GM21528 (cell line): Measurements from ENCODE around the gene TSSK6.

Experiments used
- ATAC-seq: cut with Tn5 transposase; IDR thresholded peaks from one replicate; pipeline ENCODE4 v1.9.1; 2021; ENCODE audit warnings: mild to moderate bottlenecking, moderate library complexity; ENCODE audit not compliant: unreplicated experiment, low FRiP score

Gene TSSK6

DNA sequence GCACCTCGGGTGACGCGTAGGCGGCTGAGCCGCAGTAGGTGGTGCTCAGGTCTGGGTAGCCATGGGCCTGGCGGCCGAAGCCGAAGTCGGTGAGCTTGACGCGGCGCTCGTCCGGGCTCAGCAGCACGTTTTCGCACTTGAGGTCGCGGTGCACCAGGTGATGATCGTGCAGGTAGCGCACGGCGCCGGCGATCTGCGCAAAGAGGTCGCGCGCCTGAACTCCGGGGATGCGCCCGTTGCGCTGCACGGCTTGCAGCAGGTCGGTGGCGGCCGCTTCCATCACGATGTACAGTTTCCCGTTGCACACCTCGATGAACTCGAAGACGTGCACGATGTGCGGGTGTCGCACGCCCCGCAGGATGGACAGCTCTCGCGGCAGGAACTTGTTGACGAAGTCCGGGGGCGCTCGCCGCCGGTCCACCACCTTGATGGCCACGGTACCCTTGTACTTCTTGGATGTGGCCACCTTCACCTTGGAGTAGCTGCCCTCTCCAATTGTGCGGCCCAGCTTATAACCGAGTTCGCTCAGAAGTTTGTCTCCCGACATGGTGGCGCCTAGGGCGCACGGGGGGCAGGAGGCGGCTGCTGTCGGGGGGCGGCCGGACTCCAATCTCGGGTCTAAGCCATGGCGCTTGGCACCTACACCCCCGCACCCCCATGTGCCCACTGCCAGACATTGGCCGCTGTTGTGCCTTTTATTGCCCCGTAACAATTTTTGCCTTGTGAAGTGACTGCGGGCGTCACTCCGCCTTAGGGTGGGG lies at the start of gene TSSK6:
Gene TSSK6, minus strand, starts transcription at position 668 of the 761 bp plus-strand sequence. Its CDS starts 121 bp downstream, at position 547.
- no peak for ATAC-seq

DNA sequence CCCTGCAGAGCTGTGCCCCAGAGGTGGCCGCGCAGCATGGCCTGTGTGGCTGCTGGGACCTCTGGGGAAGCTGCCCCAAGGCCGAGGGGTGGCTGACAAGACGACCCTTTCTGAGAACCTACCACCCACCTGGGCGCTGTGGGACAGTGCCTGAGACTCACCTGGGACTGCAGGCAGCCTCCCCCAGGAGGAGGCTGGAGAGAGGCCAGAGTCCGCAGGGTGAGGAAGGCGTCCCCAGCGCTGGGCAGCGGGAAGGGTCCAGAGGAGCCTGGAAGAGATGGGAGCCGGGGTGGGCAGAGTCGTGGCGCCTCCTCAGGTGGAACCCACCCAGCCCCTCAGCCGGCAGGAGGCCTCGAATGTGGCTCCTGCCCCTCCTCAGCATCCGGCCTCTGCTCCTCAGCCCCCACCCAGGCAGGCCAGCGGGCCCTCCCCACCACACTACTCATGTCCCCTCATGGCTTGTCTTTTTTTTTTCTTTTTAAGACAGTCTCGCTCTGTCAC lies 48.0 kb upstream of the TSSK6 start:
- no peak for ATAC-seq

GRCh38 chr19:19562665-19563347 lies 47.5 kb upstream of the TSSK6 start:
- ATAC-seq, result no peak

DNA sequence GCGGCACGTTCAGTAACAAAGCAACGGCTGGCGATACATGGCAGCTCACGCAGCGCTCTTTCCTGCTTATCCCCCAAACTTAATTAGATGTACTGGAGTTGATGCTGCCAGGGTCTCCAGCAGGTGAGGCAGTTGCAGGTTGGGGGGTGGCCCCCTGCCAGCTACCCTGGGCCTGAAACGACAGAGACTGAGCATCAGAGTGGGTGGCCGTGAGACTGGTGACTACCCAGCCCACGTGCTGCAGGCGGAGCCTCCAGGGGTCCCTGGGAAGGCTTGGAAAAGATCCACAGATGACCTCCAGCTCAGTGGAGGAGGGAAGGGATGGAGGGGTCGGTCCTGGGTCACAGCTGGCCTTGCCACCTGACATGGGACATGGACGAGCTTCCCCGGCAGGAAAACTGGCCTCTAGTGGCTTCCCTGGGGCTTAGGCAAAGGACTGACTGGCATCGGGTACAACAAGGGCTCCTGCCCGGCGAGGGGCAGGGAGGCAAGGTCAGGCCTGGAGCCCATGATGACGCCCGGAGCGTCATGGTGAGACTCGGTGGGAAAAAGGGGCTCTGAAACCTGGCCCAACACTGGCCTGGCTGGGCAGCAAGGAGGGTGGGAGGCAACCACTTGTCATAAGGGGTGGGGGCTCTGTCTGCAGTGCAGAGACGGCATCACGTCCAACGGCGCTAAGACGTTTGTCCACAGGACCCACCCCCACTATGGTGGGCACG lies 46.8 kb upstream of the TSSK6 start:
- no peak for ATAC-seq

GRCh38 chr19:19559931-19560330 lies 44.6 kb upstream of the TSSK6 start:
- no peak for ATAC-seq

GRCh38 chr19:19558636-19559035 lies 43.3 kb upstream of the TSSK6 start:
- no peak for ATAC-seq

DNA sequence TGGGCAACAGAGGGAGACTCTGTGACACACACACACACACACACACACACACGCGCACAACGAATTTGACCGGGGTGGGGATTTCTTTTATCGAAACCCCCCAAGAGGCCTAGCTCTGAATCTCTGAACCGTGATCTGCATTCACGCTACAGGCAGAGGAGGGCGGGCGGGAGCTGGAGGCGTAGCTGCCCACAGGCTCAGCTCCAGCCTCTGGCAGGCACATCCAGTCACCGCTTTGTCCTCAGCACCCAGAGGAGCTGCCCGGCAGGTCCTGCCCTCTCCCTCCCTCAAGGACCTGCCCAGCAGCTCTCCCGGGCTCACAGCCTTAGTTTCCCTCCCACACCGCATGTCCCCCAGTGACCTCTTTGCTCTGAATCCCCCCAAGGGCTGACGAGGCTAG lies 42.7 kb upstream of the TSSK6 start:
- ATAC-seq, result no peak

GRCh38 chr19:19554074-19555023 lies 39.0 kb upstream of the TSSK6 start:
- ATAC-seq, result no peak

- no peak for ATAC-seq
Measured at GRCh38 chr19:19553670-19554069, 38.3 kb upstream of the TSSK6 start.

DNA sequence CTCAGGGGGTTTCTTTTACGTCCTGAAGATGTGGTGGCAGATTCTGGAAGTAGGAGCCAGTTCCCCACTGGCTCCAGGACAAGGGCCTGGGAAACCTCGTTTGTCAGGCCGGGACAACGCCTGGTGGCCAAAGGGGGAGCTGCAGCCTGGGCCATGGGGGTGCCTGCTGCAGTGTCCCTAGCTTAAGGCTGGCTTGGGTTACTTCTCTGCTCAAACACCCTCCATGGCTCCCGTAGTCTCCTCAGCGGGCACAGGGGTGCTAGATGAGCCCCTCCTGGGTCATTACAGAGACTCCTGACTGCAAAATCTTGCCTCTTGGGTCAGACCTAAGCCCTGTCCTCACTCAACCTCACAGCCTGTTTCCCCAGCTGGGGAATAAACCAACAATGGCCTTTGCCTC lies 37.5 kb upstream of the TSSK6 start:
- no peak for ATAC-seq

DNA sequence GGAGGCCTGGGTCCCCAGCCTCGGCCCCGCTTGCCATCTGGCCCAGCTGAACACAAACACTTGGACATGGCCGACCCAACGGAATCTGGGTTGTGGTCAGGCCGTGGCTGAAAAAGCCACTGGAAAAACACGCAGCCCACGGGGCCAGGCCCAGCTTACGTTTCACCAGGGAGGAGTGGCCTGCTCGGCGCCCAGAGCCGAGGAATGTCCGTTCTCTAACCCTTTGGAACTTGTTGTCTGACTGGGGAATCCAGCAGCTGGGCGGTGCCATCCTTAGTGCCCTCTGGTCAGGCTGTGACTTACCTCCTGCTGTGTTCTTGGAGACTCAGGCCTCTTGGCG lies 36.5 kb upstream of the TSSK6 start:
- ATAC-seq, result no peak

- no peak for ATAC-seq
Measured at GRCh38 chr19:19550972-19551852, 35.9 kb upstream of the TSSK6 start.

DNA sequence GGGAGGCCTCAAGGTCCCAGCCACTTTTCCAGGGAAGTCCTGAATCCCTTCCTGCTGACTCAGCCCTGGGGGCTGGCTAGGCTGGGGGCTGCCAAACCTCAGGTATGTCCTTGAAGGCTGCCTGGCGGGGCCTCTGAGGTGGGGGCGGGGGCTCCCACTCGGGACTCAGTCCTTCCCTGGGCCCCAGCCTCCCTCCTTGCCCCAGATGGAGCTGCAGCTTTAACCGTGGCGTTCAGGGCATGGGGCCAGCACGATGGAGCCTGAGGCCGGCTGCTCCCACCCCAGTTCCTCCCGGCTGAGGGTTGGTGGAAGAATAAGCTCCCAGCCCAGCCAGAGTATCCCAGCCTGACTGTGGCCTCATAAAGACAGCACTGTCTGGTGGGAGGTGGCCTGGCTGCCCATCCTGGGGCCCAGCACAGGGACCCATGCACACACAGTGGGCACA lies 35.2 kb upstream of the TSSK6 start:
- no peak for ATAC-seq

GRCh38 chr19:19549804-19550464 lies 34.6 kb upstream of the TSSK6 start:
- ATAC-seq, result no peak

- no peak for ATAC-seq
Measured at GRCh38 chr19:19548915-19549759, 33.8 kb upstream of the TSSK6 start.

DNA sequence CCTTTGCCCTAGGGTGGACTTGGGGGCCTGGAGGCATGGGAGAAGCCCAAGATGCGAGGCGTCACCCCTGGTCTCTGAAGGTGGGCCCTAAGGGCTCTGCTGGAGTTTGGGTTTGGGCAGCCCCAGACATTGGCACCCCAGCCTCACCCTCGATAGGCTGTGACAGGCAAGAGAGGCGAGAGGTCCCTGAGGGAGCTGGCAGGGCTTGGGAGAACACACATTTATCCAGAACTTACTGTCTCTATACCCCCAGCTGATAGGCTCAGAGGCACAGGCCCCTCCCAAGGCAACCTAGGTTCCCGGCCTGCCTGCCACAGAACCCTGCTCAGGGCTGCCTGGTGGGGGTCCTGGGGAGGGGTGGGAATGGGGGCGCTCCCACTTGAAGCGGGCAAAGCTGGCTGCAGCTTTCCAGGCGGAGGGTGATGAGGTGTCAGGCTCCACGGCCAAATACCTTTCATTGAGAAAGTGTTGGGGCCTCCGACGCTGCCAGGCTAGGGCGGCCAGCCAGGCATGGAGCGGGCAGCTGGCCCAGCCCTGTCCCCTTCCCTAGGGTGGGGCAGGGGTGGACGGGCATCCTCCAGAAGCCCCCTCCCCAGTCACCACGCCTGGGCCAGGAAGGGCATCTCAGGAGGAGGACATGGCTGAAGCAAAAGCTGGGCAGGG lies 32.5 kb upstream of the TSSK6 start:
- ATAC-seq, result no peak

DNA sequence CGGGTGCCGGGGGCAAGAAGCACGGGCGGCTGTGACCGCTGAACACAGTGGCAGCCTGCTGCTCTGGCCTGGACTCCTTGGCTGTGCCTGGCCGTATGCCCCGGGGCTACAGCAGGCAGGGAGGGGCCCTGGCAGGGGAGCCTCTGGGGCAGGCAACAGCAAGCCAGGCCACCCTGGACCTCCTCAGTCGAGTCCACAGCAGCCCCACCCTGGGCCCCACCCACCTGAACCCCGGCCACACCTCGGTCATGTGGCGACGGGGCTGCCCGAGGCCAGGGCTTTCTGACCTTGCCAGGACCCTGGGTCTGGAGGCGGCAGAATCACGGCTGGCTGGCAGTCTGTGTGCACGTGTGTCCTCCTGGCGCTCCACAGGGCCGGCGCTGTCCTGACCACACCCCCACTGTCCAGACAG lies 31.4 kb upstream of the TSSK6 start:
- no peak for ATAC-seq
